ENCODE data around the gene ANKDD1B. TPM values are rescaled to one million over a fixed set of nuclear protein-coding genes. Genes with fewer than 3 reads are reported as not detected.
"Not testable (repeated sequence)": the region's sequence is repeated elsewhere in the genome, so short reads cannot be mapped to it uniquely, and the experiment has no call there.

The ANKDD1B gene
- total and polyA plus RNA-seq, 2 experiments from 2014 or later: 0.40 to 0.73 TPM

- H2AFZ ChIP-seq: no peak overlapping the region
- no peaks in the 10 kb centered on the region for H4K20me1 ChIP-seq (replicated peaks; ENCODE audit: insufficient read depth)
- no peaks in the 10 kb centered on the region for H3K79me2 ChIP-seq (replicated peaks; ENCODE audit: insufficient read depth)
- peak overlapping the region; percentile 78; the same call in 1 of the 2 replicates for H3K4me3 ChIP-seq
- no peaks in the 10 kb centered on the region for H3K27me3 ChIP-seq (ENCODE audit: insufficient read depth)
- Mint-ChIP-seq H3K9me3 (no peaks in the 10 kb centered on the region; the same call in 2 of the 3 replicates), H3K27ac (no peak overlapping the region), H3K4me1 (peaks cover 29% of the 10 kb centered on the region), H3K27me3 (ENCODE audit: insufficient read depth, low read depth, poor library complexity) (peaks cover 6% of the 10 kb centered on the region), H3K4me3 (peak overlapping the region; percentile 83; the same call in 2 of the 3 replicates), H3K36me3 (ENCODE audit: low read depth) (no peaks in the 10 kb centered on the region)
- no peaks in the 10 kb centered on the region for H3K36me3 ChIP-seq (ENCODE audit: insufficient read depth)
- ATAC-seq (peak; percentile 11; the same call in 2 of the 3 replicates), DNase-seq (ENCODE audit: low spot score) (peak; percentile 65)
- no peaks in the 10 kb centered on the region for H3F3A ChIP-seq (replicated peaks; ENCODE audit: low read depth)
- no peak overlapping the region for H3K27ac ChIP-seq (ENCODE audit: low read depth)
- H3K4me1 ChIP-seq (ENCODE audit: insufficient read depth): peaks cover 20% of the 10 kb centered on the region
- TF ChIP-seq ZNF462 (CRISPR knock-in tag; IDR thresholded peaks at IDR 0.05) (no peak), ETS1 (IDR thresholded peaks at IDR 0.05) (no peak)
- H3K9me2 ChIP-seq (ENCODE audit: insufficient read depth): peaks cover 5% of the 10 kb centered on the region; the same call in 1 of the 2 replicates
- H3K4me2 ChIP-seq: peak overlapping the region; percentile 96
Observed at GRCh38 chr5:75610201-75610600, 1.1 kb upstream of the ANKDD1B start.

- H4K20me1 ChIP-seq (replicated peaks; ENCODE audit: insufficient read depth); H3K27me3 Mint-ChIP-seq (ENCODE audit: insufficient read depth, low read depth, poor library complexity); H3K9me2 ChIP-seq (ENCODE audit: insufficient read depth); H3F3A ChIP-seq (replicated peaks; ENCODE audit: low read depth); H3K79me2 ChIP-seq (replicated peaks; ENCODE audit: insufficient read depth); H3K36me3 ChIP-seq (ENCODE audit: insufficient read depth); H3K27ac Mint-ChIP-seq; H3K27ac ChIP-seq (ENCODE audit: low read depth); H3K9me3 Mint-ChIP-seq; H3K36me3 Mint-ChIP-seq (ENCODE audit: low read depth); H3K27me3 ChIP-seq (ENCODE audit: insufficient read depth); DNase-seq (ENCODE audit: low spot score): not testable (repeated sequence)
- Histone ChIP-seq H3K4me1 (ENCODE audit: insufficient read depth) (peaks cover 15% of the 10 kb centered on the region), H3K4me2 (peak overlapping the region; percentile 96), H3K4me3 (peak overlapping the region; percentile 78), H2AFZ (peak overlapping the region; percentile 94)
- peak; percentile 24 for ATAC-seq
- H3K4me1 Mint-ChIP-seq: peaks cover 27% of the 10 kb centered on the region
- H3K4me3 Mint-ChIP-seq: peak overlapping the region; percentile 83
Observed at GRCh38 chr5:75610859-75611310, 368 bp upstream of the ANKDD1B start.

Measured in GM23338 (cell line).